GM12878 (cell line): Measurements from ENCODE around the gene CKAP2.

Experiments used
- KDM1A ChIP-seq: fragments of 200-600 bp; sonication (generic); IDR thresholded peaks from 2 replicates; pipeline ENCODE4 v1.6.1; 2016; ENCODE audit warnings: borderline replicate concordance
- MAX ChIP-seq: IDR thresholded peaks from 2 replicates; pipeline ENCODE4 v1.6.1; 2012; ENCODE audit warnings: low read depth, low read length, improper control_type of control experiment
- NKRF ChIP-seq: fragments of 450-650 bp; conservative IDR thresholded peaks from 2 replicates; pipeline ENCODE4 v1.6.1; 2017; ENCODE audit warnings: mild to moderate bottlenecking, moderate library complexity
- YY1 ChIP-seq: IDR thresholded peaks from 2 replicates; pipeline ENCODE4 v1.6.1; 2011; ENCODE audit warnings: low read depth, mild to moderate bottlenecking, low read length
- TF ChIP-seq, protein P1 (sequence below), 3 experiments: IDR thresholded peaks in 2 of 3; conservative IDR thresholded peaks in 1 of 3; 2 replicates each; pipeline ENCODE4 v1.5.1; 2011; ENCODE audit warnings: low read depth in 3 of 3, low read length in 3 of 3, mild to moderate bottlenecking in 3 of 3, control low read depth in 2 of 3, moderate library complexity in 2 of 3, inconsistent platforms in 1 of 3, mixed read lengths in 1 of 3; ENCODE audit not compliant: control insufficient read depth in 2 of 3, insufficient read depth in 1 of 3; ENCODE audit errors: extremely low read depth in 1 of 3

GRCh38 chr13:52419080-52419479 lies 36.2 kb upstream of the CKAP2 start:
- no peak for TF ChIP-seq NKRF
- TF ChIP-seq, protein P1, sequence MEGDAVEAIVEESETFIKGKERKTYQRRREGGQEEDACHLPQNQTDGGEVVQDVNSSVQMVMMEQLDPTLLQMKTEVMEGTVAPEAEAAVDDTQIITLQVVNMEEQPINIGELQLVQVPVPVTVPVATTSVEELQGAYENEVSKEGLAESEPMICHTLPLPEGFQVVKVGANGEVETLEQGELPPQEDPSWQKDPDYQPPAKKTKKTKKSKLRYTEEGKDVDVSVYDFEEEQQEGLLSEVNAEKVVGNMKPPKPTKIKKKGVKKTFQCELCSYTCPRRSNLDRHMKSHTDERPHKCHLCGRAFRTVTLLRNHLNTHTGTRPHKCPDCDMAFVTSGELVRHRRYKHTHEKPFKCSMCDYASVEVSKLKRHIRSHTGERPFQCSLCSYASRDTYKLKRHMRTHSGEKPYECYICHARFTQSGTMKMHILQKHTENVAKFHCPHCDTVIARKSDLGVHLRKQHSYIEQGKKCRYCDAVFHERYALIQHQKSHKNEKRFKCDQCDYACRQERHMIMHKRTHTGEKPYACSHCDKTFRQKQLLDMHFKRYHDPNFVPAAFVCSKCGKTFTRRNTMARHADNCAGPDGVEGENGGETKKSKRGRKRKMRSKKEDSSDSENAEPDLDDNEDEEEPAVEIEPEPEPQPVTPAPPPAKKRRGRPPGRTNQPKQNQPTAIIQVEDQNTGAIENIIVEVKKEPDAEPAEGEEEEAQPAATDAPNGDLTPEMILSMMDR (IDR thresholded peaks at IDR 0.05 in 2 of 3, conservative IDR thresholded peaks at IDR 0.05 in 1 of 3; ENCODE audit: control insufficient read depth in 2 of 3, extremely low read depth in 1 of 3, insufficient read depth in 1 of 3, low read depth in 3 of 3, low read length in 3 of 3): no peak
- no peak for TF ChIP-seq MAX
- TF ChIP-seq YY1: no peak
- TF ChIP-seq KDM1A: no peak
